ENCODE data around the gene APBA2. TPM values are rescaled to one million over a fixed set of nuclear protein-coding genes. Genes with fewer than 3 reads are reported as not detected.

The APBA2 gene
- total RNA-seq, 2 experiments from 2014 or later = 30.8 to 32.0 TPM

DNA sequence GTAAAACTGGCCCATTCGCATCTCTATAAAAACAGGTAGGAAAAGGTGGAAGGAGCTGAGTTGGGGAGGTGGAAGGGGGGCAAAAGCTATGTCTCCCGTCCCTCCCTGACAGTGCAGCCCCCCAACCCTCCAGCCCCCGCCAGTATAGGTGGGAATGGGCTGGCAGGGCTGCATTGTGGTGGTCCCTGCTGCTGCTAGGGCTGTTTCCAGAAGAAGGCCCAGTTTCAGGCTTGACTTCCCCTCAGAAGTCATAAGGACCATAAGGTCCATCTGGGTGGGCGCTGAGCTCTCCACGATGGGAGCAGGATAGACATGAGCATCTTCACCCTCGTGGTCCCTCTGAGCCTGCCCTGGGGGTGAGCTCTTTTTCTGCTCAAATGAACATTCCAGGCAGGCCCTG is 44.2 kb downstream of the APBA2 start:
- H3K4me3 Mint-ChIP-seq = no peak overlapping the region
- DNase-seq = no peak
- peaks cover 13% of the 10 kb centered on the region for H3K36me3 Mint-ChIP-seq (ENCODE audit: low read depth)
- ChIA-PET CTCF (interaction anchor here (2.8 kb wide), 1 partner anchor 9 kb away, joined by 15 read pairs; no protein-coding TSS in a partner anchor), POLR2A (interaction anchor here (0.9 kb wide), 1 partner anchor 44 kb away, joined by 3 read pairs; no protein-coding TSS in a partner anchor)
- peaks cover 56% of the 10 kb centered on the region for H3K4me1 Mint-ChIP-seq (ENCODE audit: low read depth)
- TF ChIP-seq, protein P1, sequence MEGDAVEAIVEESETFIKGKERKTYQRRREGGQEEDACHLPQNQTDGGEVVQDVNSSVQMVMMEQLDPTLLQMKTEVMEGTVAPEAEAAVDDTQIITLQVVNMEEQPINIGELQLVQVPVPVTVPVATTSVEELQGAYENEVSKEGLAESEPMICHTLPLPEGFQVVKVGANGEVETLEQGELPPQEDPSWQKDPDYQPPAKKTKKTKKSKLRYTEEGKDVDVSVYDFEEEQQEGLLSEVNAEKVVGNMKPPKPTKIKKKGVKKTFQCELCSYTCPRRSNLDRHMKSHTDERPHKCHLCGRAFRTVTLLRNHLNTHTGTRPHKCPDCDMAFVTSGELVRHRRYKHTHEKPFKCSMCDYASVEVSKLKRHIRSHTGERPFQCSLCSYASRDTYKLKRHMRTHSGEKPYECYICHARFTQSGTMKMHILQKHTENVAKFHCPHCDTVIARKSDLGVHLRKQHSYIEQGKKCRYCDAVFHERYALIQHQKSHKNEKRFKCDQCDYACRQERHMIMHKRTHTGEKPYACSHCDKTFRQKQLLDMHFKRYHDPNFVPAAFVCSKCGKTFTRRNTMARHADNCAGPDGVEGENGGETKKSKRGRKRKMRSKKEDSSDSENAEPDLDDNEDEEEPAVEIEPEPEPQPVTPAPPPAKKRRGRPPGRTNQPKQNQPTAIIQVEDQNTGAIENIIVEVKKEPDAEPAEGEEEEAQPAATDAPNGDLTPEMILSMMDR (IDR thresholded peaks at IDR 0.05) = no peak
- intact Hi-C loops (cut with micrococcal nuclease) = no loop called here
- ATAC-seq = no peak
- peaks cover 3% of the 10 kb centered on the region for H3K9me3 Mint-ChIP-seq
- no peaks in the 10 kb centered on the region for H3K27me3 Mint-ChIP-seq
- H3K27ac Mint-ChIP-seq = no peak overlapping the region

DNA sequence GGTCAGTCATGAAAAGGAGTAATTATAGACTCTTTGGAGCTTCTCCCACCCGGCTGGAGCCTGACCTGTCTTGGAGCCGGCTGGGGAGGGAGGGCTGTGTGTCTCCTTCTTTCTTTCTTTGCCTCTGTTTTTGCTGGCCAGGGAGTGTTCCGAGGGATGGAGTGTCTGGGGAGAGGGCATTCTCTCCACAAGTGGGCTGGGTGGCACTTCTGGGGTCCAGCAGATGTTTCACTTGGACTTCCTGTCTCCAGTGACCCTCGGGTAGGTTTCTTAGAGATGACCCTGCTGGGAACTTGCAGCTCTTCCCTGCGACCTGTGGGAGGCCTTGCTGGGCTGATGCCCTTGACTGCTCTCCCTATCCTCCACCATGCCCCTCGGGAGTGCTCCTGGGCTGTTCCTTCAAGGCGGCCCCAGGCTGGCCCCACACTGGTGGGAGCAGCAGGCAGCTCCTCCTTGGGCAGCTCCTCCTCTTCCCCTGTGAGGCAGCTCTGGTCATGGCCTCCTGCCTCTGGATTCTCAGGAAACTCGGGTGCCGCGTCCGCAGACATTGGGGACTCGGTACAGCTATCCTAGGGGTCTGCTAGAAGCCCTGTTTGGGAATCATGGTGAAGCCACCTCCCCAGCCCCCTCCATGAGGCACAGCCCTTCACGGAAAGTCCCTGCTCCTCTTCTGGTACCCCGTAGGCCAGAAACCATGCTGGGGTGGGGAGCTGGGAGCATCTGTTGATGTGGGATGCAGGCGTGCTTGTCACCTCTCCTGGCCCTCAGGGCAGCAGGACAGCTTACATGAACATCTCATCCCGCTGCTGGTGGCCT is 44.9 kb downstream of the APBA2 start:
- Mint-ChIP-seq H3K9me3 (peaks cover 3% of the 10 kb centered on the region), H3K27ac (no peak overlapping the region), H3K36me3 (ENCODE audit: low read depth) (peaks cover 13% of the 10 kb centered on the region), H3K27me3 (no peaks in the 10 kb centered on the region), H3K4me1 (ENCODE audit: low read depth) (peaks cover 58% of the 10 kb centered on the region), H3K4me3 (no peak overlapping the region)
- intact Hi-C loops (cut with micrococcal nuclease) = no loop called here
- TF ChIP-seq, protein P1 (IDR thresholded peaks at IDR 0.05) = no peak
- ATAC-seq (no peak), DNase-seq (no peak)
- ChIA-PET CTCF (interaction anchor here (0.6 to 2.8 kb wide), 2 partner anchors 9 to 40 kb away, joined by 3 to 15 read pairs; no protein-coding TSS in a partner anchor), POLR2A (no interaction called here)

DNA sequence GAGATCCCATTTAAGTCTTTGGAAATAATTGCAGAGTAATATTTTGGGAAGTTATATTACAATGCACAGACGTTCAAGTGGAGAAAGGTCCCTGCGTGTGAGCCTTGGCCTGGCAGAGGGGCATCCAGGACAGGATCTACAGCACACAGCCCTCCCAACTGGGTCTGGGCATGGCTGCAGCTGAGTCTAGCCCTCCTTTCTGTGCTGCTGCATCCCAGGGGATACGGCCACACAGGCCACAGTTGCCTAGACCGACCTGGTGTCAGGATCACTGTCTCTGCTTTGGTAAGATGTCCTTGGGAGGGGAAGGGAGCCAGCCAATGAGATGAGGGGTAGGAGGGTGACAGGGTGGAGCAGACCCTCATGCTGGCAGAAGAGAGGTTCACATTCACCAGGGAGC is 46.1 kb downstream of the APBA2 start:
- intact Hi-C loops (cut with micrococcal nuclease) = no loop called here
- TF ChIP-seq, protein P1 (IDR thresholded peaks at IDR 0.05) = no peak
- ChIA-PET POLR2A (no interaction called here), CTCF (no interaction called here)
- Mint-ChIP-seq H3K36me3 (ENCODE audit: low read depth) (peaks cover 13% of the 10 kb centered on the region), H3K4me1 (ENCODE audit: low read depth) (peaks cover 63% of the 10 kb centered on the region), H3K4me3 (no peak overlapping the region), H3K27me3 (no peaks in the 10 kb centered on the region), H3K27ac (no peak overlapping the region), H3K9me3 (peaks cover 3% of the 10 kb centered on the region)
- no peak for ATAC-seq
- peak; percentile 0 for DNase-seq

DNA sequence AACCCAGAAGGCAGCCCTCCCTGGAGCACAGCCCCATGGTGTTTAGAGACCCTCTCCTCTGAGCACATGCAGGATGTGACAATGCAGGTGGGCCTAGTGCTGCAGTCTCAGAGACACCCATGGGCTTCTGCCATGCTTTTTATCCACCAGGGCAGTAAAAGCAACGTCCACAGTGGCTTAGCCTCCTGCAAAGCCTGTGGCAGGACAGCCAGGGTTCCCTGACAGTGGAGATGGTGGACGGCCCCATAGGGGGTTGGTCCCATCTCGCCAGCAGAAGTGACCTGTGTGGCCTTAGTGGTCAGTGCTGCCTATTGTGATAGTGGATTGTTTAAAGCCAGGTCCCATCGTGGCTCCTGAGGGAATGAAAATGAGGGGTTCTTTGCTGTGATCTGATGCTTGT is 46.6 kb downstream of the APBA2 start:
- TF ChIP-seq, protein P1 (IDR thresholded peaks at IDR 0.05) = no peak
- ATAC-seq = no peak
- H3K4me1 Mint-ChIP-seq (ENCODE audit: low read depth) = peaks cover 66% of the 10 kb centered on the region
- DNase-seq = peak; percentile 0
- no peaks in the 10 kb centered on the region for H3K27me3 Mint-ChIP-seq
- H3K27ac Mint-ChIP-seq = no peak overlapping the region
- H3K9me3 Mint-ChIP-seq = peaks cover 3% of the 10 kb centered on the region
- CTCF ChIA-PET = interaction anchor here (1.3 kb wide), 1 partner anchor 29 kb away, joined by 3 read pairs; no protein-coding TSS in a partner anchor
- intact Hi-C loops (cut with micrococcal nuclease) = no loop called here
- H3K4me3 Mint-ChIP-seq = no peak overlapping the region
- peaks cover 11% of the 10 kb centered on the region for H3K36me3 Mint-ChIP-seq (ENCODE audit: low read depth)
- POLR2A ChIA-PET = no interaction called here
